Brain microvascular endothelial cell (primary cell): ENCODE results near the gene ADAMTSL1.
A peak's percentile ranks its signal among the peaks of the same experiment; 100 is the strongest.

Source experiments
- DNase-seq: peaks from one replicate; pipeline ENCODE4 v3.0.0-alpha.2; 2020
- H3K27ac ChIP-seq: fragments of 250-450 bp; sonication (Bioruptor Pico); 2 replicates; pipeline ENCODE4 v1.5.1; 2020; ENCODE audit warnings: mild to moderate bottlenecking, moderate library complexity
- H3K27me3 ChIP-seq: fragments of 250-450 bp; sonication (Bioruptor Pico); replicated peaks from 2 replicates; pipeline ENCODE4 v1.5.1; 2020; ENCODE audit warnings: mild to moderate bottlenecking
- H3K36me3 ChIP-seq: fragments of 250-450 bp; sonication (Bioruptor Pico); replicated peaks from 2 replicates; pipeline ENCODE4 v1.5.1; 2020; ENCODE audit warnings: mild to moderate bottlenecking
- H3K4me3 ChIP-seq: 2 replicates; pipeline ENCODE4 v1.5.1; 2011; ENCODE audit warnings: low read depth, mild to moderate bottlenecking, control low read depth, low read length, moderate library complexity
- CTCF ChIP-seq: IDR thresholded peaks from 2 replicates; pipeline ENCODE4 v1.5.1; 2011; ENCODE audit warnings: low read depth, mild to moderate bottlenecking, moderate library complexity, low read length, control low read depth, inconsistent platforms; ENCODE audit errors: missing control alignments
- in situ Hi-C: cut with HindIII; loops from 2 replicates; pipeline ENCODE4 v1.10.0; 2017; ENCODE audit warnings: low sequenced_read_pairs, low pct_ligation_motif_present

The ADAMTSL1 gene

GRCh38 chr9:18536554-18536953 is 62.6 kb downstream of the ADAMTSL1 start:
- in situ Hi-C loops, result no loop called here
- DNase-seq, result no peak
- peaks cover 22% of the 10 kb centered on the region for H3K36me3 ChIP-seq
- no peak overlapping the region for H3K27ac ChIP-seq
- TF ChIP-seq CTCF, result no peak
- H3K4me3 ChIP-seq, result no peak overlapping the region
- H3K27me3 ChIP-seq, result no peaks in the 10 kb centered on the region

- no peak overlapping the region for H3K27ac ChIP-seq
- in situ Hi-C loops, result no loop called here
- TF ChIP-seq CTCF, result no peak
- no peaks in the 10 kb centered on the region for H3K27me3 ChIP-seq
- no peak overlapping the region for H3K4me3 ChIP-seq
- DNase-seq, result no peak
- peaks cover 16% of the 10 kb centered on the region for H3K36me3 ChIP-seq
Measured at GRCh38 chr9:18539203-18539693, 65.3 kb downstream of the ADAMTSL1 start.

GRCh38 chr9:18542837-18543405 is 69.0 kb downstream of the ADAMTSL1 start:
- Histone ChIP-seq H3K27ac (peak overlapping the region; percentile 84), H3K27me3 (no peaks in the 10 kb centered on the region), H3K4me3 (no peak overlapping the region), H3K36me3 (no peaks in the 10 kb centered on the region)
- in situ Hi-C loops, result no loop called here
- no peak for DNase-seq
- no peak for TF ChIP-seq CTCF

GRCh38 chr9:18543406-18544192 is 69.6 kb downstream of the ADAMTSL1 start:
- in situ Hi-C loops, result no loop called here
- no peaks in the 10 kb centered on the region for H3K27me3 ChIP-seq
- no peak overlapping the region for H3K4me3 ChIP-seq
- peak overlapping the region; percentile 84 for H3K27ac ChIP-seq
- DNase-seq, result peak; percentile 80
- H3K36me3 ChIP-seq, result no peaks in the 10 kb centered on the region
- no peak for TF ChIP-seq CTCF

- no peaks in the 10 kb centered on the region for H3K36me3 ChIP-seq
- in situ Hi-C loops, result no loop called here
- no peak for DNase-seq
- no peak overlapping the region for H3K4me3 ChIP-seq
- peak overlapping the region; percentile 84 for H3K27ac ChIP-seq
- TF ChIP-seq CTCF, result no peak
- no peaks in the 10 kb centered on the region for H3K27me3 ChIP-seq
Measured at GRCh38 chr9:18544456-18544855, 70.5 kb downstream of the ADAMTSL1 start.
